Upper lobe of left lung (tissue), 6 donors: Measurements from ENCODE around the gene ZNF43. TPM values are rescaled to one million over a fixed set of nuclear protein-coding genes. Genes with fewer than 3 reads are reported as not detected.
"Not testable (repeated sequence)": the region's sequence is repeated elsewhere in the genome, so short reads cannot be mapped to it uniquely, and the experiment has no call there.

ENCODE experiments used
- ATAC-seq, 2 donors: fragments of 200-7000 bp; cut with Tn5 transposase; one replicate each; pipeline ENCODE4 v1.9.1; 2022; ENCODE audit warnings: mild to moderate bottlenecking in 2 of 2, moderate library complexity in 2 of 2; ENCODE audit not compliant: low FRiP score in 2 of 2
- DNase-seq, 2 donors: peaks; one replicate each; pipeline ENCODE4 v3.0.0-alpha.2; 2019 to 2020
- H3K27ac ChIP-seq, 4 donors: fragments of 200-600 bp; sonication (generic); one replicate each; pipeline ENCODE4 v1.5.1; 2016 to 2019
- H3K27me3 ChIP-seq, 4 donors: fragments of 200-600 bp; sonication (generic); one replicate each; pipeline ENCODE4 v1.5.1; 2017 to 2019
- H3K36me3 ChIP-seq, 4 donors: fragments of 200-600 bp; sonication (generic); one replicate each; pipeline ENCODE4 v1.5.1; 2016 to 2019
- H3K4me1 ChIP-seq, 4 donors: fragments of 200-600 bp; sonication (generic); one replicate each; pipeline ENCODE4 v1.5.1; 2018 to 2019
- H3K4me3 ChIP-seq, 4 donors: fragments of 200-600 bp; sonication (generic); one replicate each; pipeline ENCODE4 v1.5.1; 2017 to 2019; ENCODE audit warnings: mild to moderate bottlenecking in 2 of 4, moderate library complexity in 1 of 4
- H3K9me3 ChIP-seq, 4 donors: fragments of 200-600 bp; sonication (generic); one replicate each; pipeline ENCODE4 v1.5.1; 2018 to 2019
- CTCF ChIP-seq, 6 experiments: fragments of 450-650 bp in 4 of 6; fragments of 200-600 bp in 2 of 6; sonication (generic) in 2 of 6; IDR thresholded peaks; one replicate each; pipeline ENCODE4 v1.5.1; 2016 to 2019; ENCODE audit warnings: antibody characterized with exemption in 6 of 6
- EP300 ChIP-seq, 4 donors: sonication (generic); formaldehyde crosslinking; IDR thresholded peaks; one replicate each; pipeline ENCODE4 v1.5.1; 2017; ENCODE audit warnings: antibody characterized with exemption in 4 of 4, control low read depth in 2 of 4
- POLR2A ChIP-seq, 4 donors: fragments of 450-650 bp; IDR thresholded peaks; one replicate each; pipeline ENCODE4 v1.5.1; 2016 to 2017; ENCODE audit warnings: antibody characterized with exemption in 4 of 4, mild to moderate bottlenecking in 2 of 4
- POLR2AphosphoS5 ChIP-seq, 2 donors: sonication (generic); formaldehyde crosslinking; IDR thresholded peaks; one replicate each; pipeline ENCODE4 v1.5.1; 2017; ENCODE audit warnings: antibody characterized with exemption in 2 of 2
- WGBS, 2 donors: methylation state at CpG; one replicate each; pipeline ENCODE4 v1.1.5; 2017 to 2018; 5-methylcytosine and 5-hydroxymethylcytosine counted together
- total RNA-seq, 6 donors: library from RNA; depleted of rRNA in 4 of 6; stranded (reverse); fragments of >200 nt in 4 of 6; gene quantifications; one replicate each; pipeline versions ENCODE4 v1.1.0 to v1.2.1, GENCODE V29; 2016 to 2021
- donor health status: DM: no; HTN: no; CAD: no; lungs with moderate emphysema.
- donor health status: DM: no; HTN: yes; CAD: no; lungs with severe emphysema.

ZNF43 gene
- total RNA-seq, 6 donors from 2014 or later: 8.8 to 35.6 (median 11.6) TPM

DNA sequence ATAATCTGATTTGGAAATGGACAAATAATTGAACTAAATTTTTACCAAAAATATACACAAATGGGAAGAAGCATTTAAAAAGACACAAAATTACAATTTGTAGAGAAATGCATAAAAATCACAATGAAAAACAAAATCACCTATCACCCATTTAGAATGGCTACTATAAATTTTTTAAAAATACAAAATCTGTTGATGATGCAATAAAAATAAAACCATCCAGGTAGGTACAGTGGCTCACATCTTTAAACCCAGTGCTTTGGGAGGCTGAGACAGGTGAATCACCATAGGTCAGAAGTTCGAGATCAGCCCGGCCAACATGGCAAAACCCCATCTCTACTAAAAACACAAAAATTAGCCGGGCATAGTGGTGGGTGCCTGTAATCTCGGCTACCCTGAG lies 23.5 kb downstream of the ZNF43 start:
- Histone ChIP-seq H3K9me3 (peaks cover 65 to 94% (median 85%) of the 10 kb centered on the region in 4 donors), H3K4me1 (no peaks in the 10 kb centered on the region), H3K27ac (no peak overlapping the region), H3K36me3 (peaks cover 32 to 91% (median 83%) of the 10 kb centered on the region in 4 donors), H3K27me3 (no peaks in the 10 kb centered on the region), H3K4me3 (no peak overlapping the region)
- no peak for ATAC-seq
- no peak for TF ChIP-seq EP300 (IDR thresholded peaks at IDR 0.05)
- TF ChIP-seq POLR2AphosphoS5 (IDR thresholded peaks at IDR 0.05): no peak
- no peak for TF ChIP-seq CTCF (IDR thresholded peaks at IDR 0.05)
- no peak for TF ChIP-seq POLR2A (IDR thresholded peaks at IDR 0.05)
- no peak for DNase-seq
- 95 to 98% methylated on average over 4 of the region's 4 CpGs for WGBS, 2 donors

- 89 to 90% methylated on average over 3 of the region's 3 CpGs for WGBS, 2 donors
- peaks cover 14 to 52% (median 48%) of the 10 kb centered on the region in 4 donors for H3K36me3 ChIP-seq
- not testable (repeated sequence) for H3K4me3 ChIP-seq, H3K27ac ChIP-seq, DNase-seq, H3K4me1 ChIP-seq, H3K27me3 ChIP-seq, ATAC-seq
- peaks cover 83 to 93% (median 92%) of the 10 kb centered on the region in 4 donors for H3K9me3 ChIP-seq
Observed at GRCh38 chr19:21808400-21809000, 27.5 kb downstream of the ZNF43 start.

GRCh38 chr19:21789466-21790085 lies 46.4 kb downstream of the ZNF43 start:
- Histone ChIP-seq H3K9me3 (peaks cover 0 to 13% (median 0%) of the 10 kb centered on the region in 4 donors), H3K27ac (no peak overlapping the region), H3K4me1 (no peaks in the 10 kb centered on the region), H3K4me3 (no peak overlapping the region), H3K36me3 (no peaks in the 10 kb centered on the region), H3K27me3 (no peaks in the 10 kb centered on the region)
- no peak for TF ChIP-seq POLR2A (IDR thresholded peaks at IDR 0.05)
- 82 to 88% methylated on average over 5 of the region's 5 CpGs for WGBS, 2 donors
- DNase-seq (no peak), ATAC-seq (no peak)

- no peak for ATAC-seq
- H3K36me3 ChIP-seq: no peaks in the 10 kb centered on the region
- no peak for DNase-seq
- 95 to 100% methylated on average over 3 of the region's 3 CpGs for WGBS, 2 donors
- H3K27me3 ChIP-seq: no peaks in the 10 kb centered on the region
- H3K27ac ChIP-seq: no peak overlapping the region
- H3K4me1 ChIP-seq: no peaks in the 10 kb centered on the region
- peaks cover 0 to 13% (median 0%) of the 10 kb centered on the region in 4 donors for H3K9me3 ChIP-seq
- no peak overlapping the region for H3K4me3 ChIP-seq
- TF ChIP-seq POLR2AphosphoS5 (IDR thresholded peaks at IDR 0.05): no peak
Observed at GRCh38 chr19:21786936-21787335, 49.0 kb downstream of the ZNF43 start.

DNA sequence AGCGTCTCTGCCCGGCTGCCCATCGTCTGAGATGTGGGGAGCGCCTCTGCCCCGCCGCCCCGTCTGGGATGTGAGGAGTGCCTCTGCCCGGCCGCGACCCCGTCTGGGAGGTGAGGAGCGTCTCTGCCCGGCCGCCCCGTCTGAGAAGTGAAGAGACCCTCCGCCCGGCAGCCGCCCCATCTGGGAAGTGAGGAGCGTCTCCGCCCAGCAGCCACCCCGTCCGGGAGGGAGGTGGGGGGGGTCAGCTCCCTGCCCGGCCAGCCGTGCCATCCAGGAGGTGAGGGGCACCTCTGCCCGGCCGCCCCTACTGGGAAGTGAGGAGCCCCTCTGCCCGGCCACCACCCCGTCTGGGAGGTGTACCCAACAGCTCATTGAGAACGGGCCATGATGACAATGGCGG lies 60.2 kb downstream of the ZNF43 start:
- not testable (repeated sequence) for H3K9me3 ChIP-seq, H3K4me3 ChIP-seq, H3K27me3 ChIP-seq, ATAC-seq, H3K27ac ChIP-seq, H3K36me3 ChIP-seq, H3K4me1 ChIP-seq
- no CpG with 5 or more reads among the region's 30 CpGs for WGBS, 2 donors
- peak in 1 of 2 donors; percentile 61 for DNase-seq

GRCh38 chr19:21767065-21767800 lies 68.7 kb downstream of the ZNF43 start, which contains the start of gene ZNF100:
Gene ZNF100, minus strand, starts transcription at chr19:21767579. Its CDS starts 150 bp downstream, at chr19:21767429.
- no peaks in the 10 kb centered on the region for H3K27me3 ChIP-seq
- TF ChIP-seq CTCF (IDR thresholded peaks at IDR 0.05) (no peak), POLR2A (IDR thresholded peaks at IDR 0.05) (peak in 3 of 4 donors; percentile 52 to 72 (median 72)), POLR2AphosphoS5 (IDR thresholded peaks at IDR 0.05) (peak; percentile 65 to 66)
- ATAC-seq: peak; percentile 96 to 98
- H3K9me3 ChIP-seq: no peaks in the 10 kb centered on the region
- peaks cover 5 to 20% (median 16%) of the 10 kb centered on the region in 4 donors for H3K36me3 ChIP-seq
- peak within 1 kb of the TSS; percentile 42 to 92 (median 74) for H3K4me3 ChIP-seq
- DNase-seq: peak; percentile 84 to 95
- WGBS, 2 donors: 1% methylated on average over 12 to 34 of the region's 35 CpGs
- peak within 1 kb of the TSS; percentile 84 to 90 (median 90) for H3K27ac ChIP-seq
- H3K4me1 ChIP-seq: peaks cover 4 to 11% (median 8%) of the 10 kb centered on the region in 4 donors

- peak overlapping the region; percentile 42 to 92 (median 74) for H3K4me3 ChIP-seq
- peaks cover 5 to 24% (median 22%) of the 10 kb centered on the region in 4 donors for H3K36me3 ChIP-seq
- peak in 1 of 2 donors; percentile 37 for ATAC-seq
- H3K27ac ChIP-seq: peak overlapping the region; percentile 84 to 90 (median 90)
- not testable (repeated sequence) for DNase-seq, H3K9me3 ChIP-seq, H3K27me3 ChIP-seq
- peaks cover 4 to 11% (median 8%) of the 10 kb centered on the region in 4 donors for H3K4me1 ChIP-seq
- WGBS, 2 donors: 1 to 4% methylated on average over 19 of the region's 19 CpGs
Observed at GRCh38 chr19:21766705-21767064, 69.3 kb downstream of the ZNF43 start.
